OCI-LY1 (cell line): ENCODE results near the gene APLP1.
A peak's percentile ranks its signal among the peaks of the same experiment; 100 is the strongest.

Experiments
- H2AFZ ChIP-seq: fragments of 200-600 bp; sonication (generic), shearing (Covaris generic); 2 replicates; pipeline ENCODE4 v1.6.0; 2014; ENCODE audit warnings: antibody characterized with exemption, mild to moderate bottlenecking, low read length
- H3F3A ChIP-seq: fragments of 200-600 bp; sonication (generic), shearing (Covaris generic); 2 replicates; pipeline ENCODE4 v1.6.0; 2014; ENCODE audit warnings: mild to moderate bottlenecking, antibody characterized with exemption, low read length, moderate library complexity; ENCODE audit not compliant: insufficient read depth
- H3K27ac ChIP-seq: fragments of 200-600 bp; sonication (generic); 2 replicates; pipeline ENCODE4 v1.5.1; 2014; ENCODE audit warnings: low read length, mixed run types, mild to moderate bottlenecking, low read depth; ENCODE audit not compliant: poor library complexity, severe bottlenecking
- H3K27me3 ChIP-seq: fragments of 200-600 bp; sonication (generic); 2 replicates; pipeline ENCODE4 v1.6.0; 2014; ENCODE audit warnings: antibody characterized with exemption, mild to moderate bottlenecking, low read length, moderate library complexity; ENCODE audit not compliant: insufficient read depth
- H3K36me3 ChIP-seq: fragments of 200-600 bp; sonication (generic); 2 replicates; pipeline ENCODE4 v1.6.1; 2014; ENCODE audit warnings: mild to moderate bottlenecking, antibody characterized with exemption, low read length, moderate library complexity, mixed read lengths; ENCODE audit not compliant: insufficient read depth
- H3K4me1 ChIP-seq: fragments of 200-600 bp; sonication (generic); 2 replicates; pipeline ENCODE4 v1.5.1; 2014; ENCODE audit warnings: mild to moderate bottlenecking, low read length, moderate library complexity; ENCODE audit not compliant: insufficient read depth, severe bottlenecking
- H3K4me2 ChIP-seq: fragments of 200-600 bp; sonication (generic), shearing (Covaris generic); 2 replicates; pipeline ENCODE4 v1.6.1; 2014; ENCODE audit warnings: low read length
- H3K4me3 ChIP-seq: fragments of 200-600 bp; sonication (generic); 2 replicates; pipeline ENCODE4 v1.5.1; 2014; ENCODE audit warnings: low read length, low read depth, mild to moderate bottlenecking, mixed read lengths; ENCODE audit not compliant: poor library complexity, severe bottlenecking
- H3K79me2 ChIP-seq: fragments of 200-600 bp; shearing (Covaris generic); 2 replicates; pipeline ENCODE4 v1.6.1; 2016; ENCODE audit warnings: mixed run types, low read length, mixed read lengths; ENCODE audit not compliant: insufficient read depth
- H3K9ac ChIP-seq: fragments of 200-600 bp; sonication (generic), shearing (Covaris generic); 2 replicates; pipeline ENCODE4 v1.6.1; 2014; ENCODE audit warnings: mild to moderate bottlenecking, low read length, mixed read lengths
- H3K9me2 ChIP-seq: fragments of 200-600 bp; sonication (generic), shearing (Covaris generic); 2 replicates; pipeline ENCODE4 v1.6.1; 2014; ENCODE audit warnings: low read depth, mild to moderate bottlenecking, low read length, mixed read lengths
- H3K9me3 ChIP-seq: fragments of 200-600 bp; shearing (Covaris generic); 2 replicates; pipeline ENCODE4 v1.6.1; 2014; ENCODE audit warnings: low read length, mixed read lengths
- H4K20me1 ChIP-seq: fragments of 200-600 bp; sonication (generic), shearing (Covaris generic); 2 replicates; pipeline ENCODE4 v1.6.0; 2016; ENCODE audit warnings: mild to moderate bottlenecking, low read length; ENCODE audit not compliant: insufficient read depth
- EZH2 ChIP-seq: fragments of 200-600 bp; sonication (generic), shearing (Covaris generic); IDR thresholded peaks from 2 replicates; pipeline ENCODE4 v1.8.0; 2017; ENCODE audit warnings: borderline replicate concordance, mixed run types, mild to moderate bottlenecking, antibody characterized with exemption, low read length, moderate library complexity, mixed read lengths
- TF ChIP-seq, protein P1 (sequence below): fragments of 200-600 bp; sonication (generic), shearing (Covaris generic); IDR thresholded peaks from 2 replicates; pipeline ENCODE4 v1.5.1; 2017; ENCODE audit warnings: mild to moderate bottlenecking, antibody characterized with exemption, low read length, moderate library complexity, mixed read lengths

The APLP1 gene

DNA sequence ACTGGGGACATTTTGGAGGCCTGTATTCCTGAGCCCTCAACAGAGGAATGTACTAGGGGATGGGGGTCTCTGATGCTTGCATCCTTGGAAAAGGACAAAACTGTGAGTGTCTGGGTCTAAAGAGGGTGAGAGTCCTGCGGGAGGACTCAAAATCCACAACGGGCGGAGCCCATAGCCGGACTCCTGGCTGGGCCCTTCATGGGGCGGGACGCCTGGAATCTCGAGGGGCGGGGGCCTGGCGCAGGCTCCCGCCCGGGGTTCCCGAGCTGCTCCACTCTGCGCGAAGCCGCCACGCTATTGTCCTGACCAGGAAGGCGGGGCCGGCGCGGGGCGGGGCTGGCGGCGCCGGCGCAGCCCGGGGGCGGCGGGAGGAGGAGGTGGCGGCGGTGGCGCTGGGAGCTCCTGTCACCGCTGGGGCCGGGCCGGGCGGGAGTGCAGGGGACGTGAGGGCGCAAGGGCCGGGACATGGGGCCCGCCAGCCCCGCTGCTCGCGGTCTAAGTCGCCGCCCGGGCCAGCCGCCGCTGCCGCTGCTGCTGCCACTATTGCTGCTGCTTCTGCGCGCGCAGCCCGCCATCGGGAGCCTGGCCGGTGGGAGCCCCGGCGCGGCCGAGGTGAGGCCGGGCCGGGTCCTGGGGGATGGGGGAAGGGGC is at the start of gene APLP1:
APLP1 (plus strand) TSS at position 403 of the 651 bp plus-strand sequence; CDS start at position 466, 63 bp downstream.
- Histone ChIP-seq H3F3A (no peaks in the 10 kb centered on the region), H3K27ac (no peak within 1 kb of the TSS), H3K4me2 (peak within 1 kb of the TSS; percentile 52), H3K4me3 (peak within 1 kb of the TSS; percentile 44), H3K9me3 (no peaks in the 10 kb centered on the region), H4K20me1 (no peaks in the 10 kb centered on the region), H3K9me2 (no peaks in the 10 kb centered on the region), H3K27me3 (peaks cover 4% of the 10 kb centered on the region; the same call in 1 of the 2 replicates), H3K36me3 (no peaks in the 10 kb centered on the region), H3K9ac (peak within 1 kb of the TSS; percentile 31; the same call in 1 of the 2 replicates), H3K79me2 (no peaks in the 10 kb centered on the region), H3K4me1 (peaks cover 18% of the 10 kb centered on the region), H2AFZ (no peak within 1 kb of the TSS)
- no peak for TF ChIP-seq EZH2
- TF ChIP-seq, protein P1, sequence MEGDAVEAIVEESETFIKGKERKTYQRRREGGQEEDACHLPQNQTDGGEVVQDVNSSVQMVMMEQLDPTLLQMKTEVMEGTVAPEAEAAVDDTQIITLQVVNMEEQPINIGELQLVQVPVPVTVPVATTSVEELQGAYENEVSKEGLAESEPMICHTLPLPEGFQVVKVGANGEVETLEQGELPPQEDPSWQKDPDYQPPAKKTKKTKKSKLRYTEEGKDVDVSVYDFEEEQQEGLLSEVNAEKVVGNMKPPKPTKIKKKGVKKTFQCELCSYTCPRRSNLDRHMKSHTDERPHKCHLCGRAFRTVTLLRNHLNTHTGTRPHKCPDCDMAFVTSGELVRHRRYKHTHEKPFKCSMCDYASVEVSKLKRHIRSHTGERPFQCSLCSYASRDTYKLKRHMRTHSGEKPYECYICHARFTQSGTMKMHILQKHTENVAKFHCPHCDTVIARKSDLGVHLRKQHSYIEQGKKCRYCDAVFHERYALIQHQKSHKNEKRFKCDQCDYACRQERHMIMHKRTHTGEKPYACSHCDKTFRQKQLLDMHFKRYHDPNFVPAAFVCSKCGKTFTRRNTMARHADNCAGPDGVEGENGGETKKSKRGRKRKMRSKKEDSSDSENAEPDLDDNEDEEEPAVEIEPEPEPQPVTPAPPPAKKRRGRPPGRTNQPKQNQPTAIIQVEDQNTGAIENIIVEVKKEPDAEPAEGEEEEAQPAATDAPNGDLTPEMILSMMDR: no peak

DNA sequence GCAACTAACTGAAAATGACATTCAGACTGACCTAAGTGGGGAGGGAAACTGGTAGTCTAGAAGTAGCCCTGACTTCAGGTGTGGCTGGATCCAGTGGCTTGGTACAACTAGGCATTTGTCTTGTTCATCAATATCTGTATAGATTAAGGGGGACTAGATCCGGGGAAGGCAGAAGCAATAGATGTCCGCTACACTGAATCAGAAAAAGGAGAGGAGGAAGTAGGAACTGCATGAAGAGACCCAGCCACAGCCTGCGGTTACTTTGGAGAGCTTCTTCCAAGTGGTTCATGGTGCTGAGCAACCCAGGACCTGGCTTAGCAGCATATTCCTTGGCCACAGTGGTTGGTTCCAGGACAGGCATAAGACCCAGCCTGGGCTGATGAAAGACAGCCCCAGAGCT is 45.8 kb upstream of the APLP1 start:
- H3K27ac ChIP-seq: no peak overlapping the region
- no peaks in the 10 kb centered on the region for H3K9me2 ChIP-seq
- H4K20me1 ChIP-seq: no peaks in the 10 kb centered on the region
- H3F3A ChIP-seq: no peaks in the 10 kb centered on the region
- H2AFZ ChIP-seq: no peak overlapping the region
- H3K4me3 ChIP-seq: no peak overlapping the region
- TF ChIP-seq, protein P1: no peak
- no peak for TF ChIP-seq EZH2
- no peaks in the 10 kb centered on the region for H3K4me1 ChIP-seq
- H3K4me2 ChIP-seq: no peak overlapping the region
- H3K27me3 ChIP-seq: no peaks in the 10 kb centered on the region
- no peaks in the 10 kb centered on the region for H3K79me2 ChIP-seq
- H3K36me3 ChIP-seq: no peaks in the 10 kb centered on the region
- H3K9ac ChIP-seq: no peak overlapping the region
- no peaks in the 10 kb centered on the region for H3K9me3 ChIP-seq

DNA sequence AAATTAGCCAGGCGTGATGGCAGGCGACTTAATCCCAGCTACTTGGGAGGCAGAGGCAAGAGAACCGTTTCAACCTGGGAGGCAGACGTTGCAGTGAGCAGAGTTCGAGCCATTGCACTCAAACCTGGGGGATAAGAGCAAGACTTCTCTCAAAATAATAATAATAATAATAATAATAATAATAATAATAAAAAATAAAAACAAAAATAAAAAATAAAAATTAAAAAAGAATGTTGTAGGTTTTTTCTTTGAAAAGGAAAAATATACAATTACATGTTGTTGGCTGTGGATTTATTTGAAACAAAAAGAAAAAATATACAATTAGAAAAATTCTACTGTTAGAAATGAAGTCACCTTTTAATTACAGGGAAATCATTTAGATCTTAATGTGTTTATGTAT is 44.2 kb upstream of the APLP1 start:
- H3K9ac ChIP-seq: no peak overlapping the region
- TF ChIP-seq EZH2: no peak
- TF ChIP-seq, protein P1: no peak
- H3K9me3 ChIP-seq: no peaks in the 10 kb centered on the region
- no peak overlapping the region for H2AFZ ChIP-seq
- no peaks in the 10 kb centered on the region for H3K4me1 ChIP-seq
- H3K9me2 ChIP-seq: no peaks in the 10 kb centered on the region
- no peaks in the 10 kb centered on the region for H3K36me3 ChIP-seq
- no peaks in the 10 kb centered on the region for H3F3A ChIP-seq
- no peaks in the 10 kb centered on the region for H3K27me3 ChIP-seq
- no peak overlapping the region for H3K4me2 ChIP-seq
- no peaks in the 10 kb centered on the region for H3K79me2 ChIP-seq
- H4K20me1 ChIP-seq: no peaks in the 10 kb centered on the region
- H3K27ac ChIP-seq: no peak overlapping the region
- no peak overlapping the region for H3K4me3 ChIP-seq
